GM15510 (cell line): ENCODE measurements around the gene GTPBP2.

Source experiments
- POLR2A ChIP-seq: IDR thresholded peaks from 3 replicates; pipeline ENCODE4 v1.6.1; 2011; ENCODE audit warnings: borderline replicate concordance; ENCODE audit not compliant: insufficient read length; ENCODE audit errors: extremely low read depth

The GTPBP2 gene

DNA sequence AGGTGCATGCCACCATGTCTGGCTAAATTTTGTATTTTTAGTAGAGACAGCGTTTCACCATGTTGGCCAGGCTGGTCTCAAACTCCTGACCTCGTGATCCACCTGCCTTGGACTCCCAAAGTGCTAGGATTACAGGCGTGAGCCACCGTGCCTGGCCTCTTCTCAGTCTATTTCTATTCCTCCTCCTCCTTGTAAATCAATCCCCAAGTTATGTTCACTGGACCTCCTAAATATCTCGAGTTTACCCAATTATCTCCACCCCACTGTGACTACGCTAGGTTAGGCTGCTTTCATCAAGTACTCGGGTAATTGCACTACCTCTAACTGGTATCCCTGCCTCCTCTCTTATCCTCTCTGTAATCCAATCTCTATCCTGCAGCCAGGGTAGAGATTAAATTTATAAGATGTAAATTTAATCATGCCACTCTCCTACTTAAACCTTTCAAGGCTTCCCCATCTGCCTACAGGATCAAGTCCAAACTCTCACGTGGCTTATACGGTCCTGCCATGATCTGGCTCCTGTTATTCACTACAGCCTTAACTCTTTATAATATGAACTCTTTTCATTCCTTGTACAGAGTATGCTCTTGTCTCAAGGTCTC is 5.7 kb upstream of the GTPBP2 start:
- no peak for TF ChIP-seq POLR2A

DNA sequence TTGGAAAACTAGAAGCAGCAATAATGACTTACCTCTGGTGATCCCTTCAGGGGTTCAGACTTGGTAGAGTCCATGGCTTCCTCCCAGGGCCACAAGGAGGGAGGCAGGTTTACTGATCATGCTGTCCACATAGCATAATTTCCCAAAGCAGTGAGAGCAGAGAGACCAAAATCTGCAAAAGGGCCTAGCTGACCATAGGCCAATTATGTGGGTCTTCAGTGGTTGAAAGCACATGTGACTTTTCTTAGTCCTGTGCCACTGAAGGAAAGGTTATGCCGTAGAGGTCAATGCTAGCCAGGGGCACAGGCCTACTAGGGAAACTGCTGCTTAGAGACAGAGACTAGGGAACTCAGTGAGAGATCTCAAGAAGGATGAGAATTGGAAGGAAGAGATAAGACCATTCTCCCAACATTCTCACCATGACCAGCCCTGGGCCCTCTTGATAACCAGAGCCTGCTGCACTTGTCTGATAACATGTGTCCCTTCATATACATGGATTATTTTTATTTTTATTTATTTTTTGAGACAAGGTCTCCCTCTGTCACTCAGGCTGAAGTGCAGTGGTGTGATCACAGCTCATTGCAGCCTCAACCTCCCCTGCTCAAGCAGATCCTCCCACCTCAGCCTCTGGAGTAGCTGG is 2.0 kb upstream of the GTPBP2 start:
- no peak for TF ChIP-seq POLR2A

DNA sequence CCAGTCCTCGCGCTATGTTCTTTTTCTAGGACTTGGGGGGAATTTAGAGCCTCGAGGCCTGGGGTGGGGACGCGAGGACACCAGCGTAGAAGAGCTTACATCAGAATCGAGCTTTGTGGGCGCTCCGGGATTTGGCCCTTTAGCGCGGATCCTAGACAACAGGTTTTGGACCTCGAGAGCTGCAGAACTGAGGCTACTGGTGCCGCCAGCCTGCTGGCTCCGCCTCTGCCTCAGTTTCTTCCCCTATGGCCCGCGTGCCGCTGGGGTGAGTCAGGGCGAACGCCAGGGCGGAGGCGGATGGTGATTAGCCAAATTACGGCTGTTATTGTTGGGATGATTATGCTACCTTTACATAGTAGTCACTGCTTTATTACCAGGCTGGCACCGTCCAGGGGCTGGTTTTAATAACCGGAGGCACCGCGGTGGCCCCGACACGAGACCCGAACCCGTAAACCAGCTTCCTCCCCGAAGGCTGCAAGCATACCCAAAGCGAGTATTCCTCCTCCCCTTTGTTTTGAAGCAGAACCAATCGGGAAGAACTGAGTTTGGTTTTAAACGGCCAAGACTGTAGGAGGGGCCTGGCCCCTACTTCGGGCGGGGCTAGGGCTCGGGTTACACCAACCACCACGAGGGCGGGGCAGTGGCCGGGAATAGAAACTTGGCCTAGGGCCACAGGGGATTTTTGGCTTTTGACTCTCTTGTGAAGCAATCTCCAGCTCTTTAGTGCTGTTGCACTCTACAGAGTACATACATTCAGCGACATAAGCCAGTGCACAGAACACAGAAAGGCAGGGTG is 639 bp upstream of the GTPBP2 start:
- peak; percentile 59 for TF ChIP-seq POLR2A

DNA sequence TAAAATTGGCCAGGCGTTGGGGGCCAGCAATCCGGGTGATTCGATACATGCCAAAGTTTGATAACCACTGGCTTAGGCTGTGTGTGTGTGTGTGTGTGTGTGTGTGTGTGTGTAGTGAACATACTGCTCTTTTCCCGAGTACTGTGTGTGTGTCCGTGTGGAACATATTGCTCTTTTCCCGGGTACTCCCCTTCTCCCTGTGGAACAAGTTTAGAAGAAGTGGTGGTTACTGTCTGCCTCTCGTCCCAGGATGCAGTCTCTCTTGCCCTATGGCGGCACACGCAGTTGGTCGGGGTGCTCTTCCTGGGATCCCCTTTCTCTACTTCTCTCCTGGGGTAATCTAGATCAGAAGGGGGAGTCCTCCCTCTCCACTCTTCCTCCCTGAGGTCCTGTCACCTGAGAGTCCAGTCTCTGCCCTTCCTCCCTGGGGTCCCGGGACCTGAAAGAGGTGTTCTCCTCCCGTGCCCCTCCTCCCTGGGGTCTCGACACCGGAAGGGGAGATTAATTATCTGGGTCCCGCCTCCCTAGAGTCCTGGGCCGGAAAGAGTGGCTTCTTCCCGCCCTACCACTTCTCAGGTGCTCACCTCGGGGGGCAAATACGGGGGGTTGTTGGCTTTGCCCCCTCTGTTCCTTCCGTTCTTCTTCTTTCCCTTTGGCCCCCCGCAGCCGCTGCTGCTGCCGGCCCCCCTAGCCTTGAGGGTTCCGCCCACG is 516 bp downstream of the GTPBP2 start:
- TF ChIP-seq POLR2A = no peak

DNA sequence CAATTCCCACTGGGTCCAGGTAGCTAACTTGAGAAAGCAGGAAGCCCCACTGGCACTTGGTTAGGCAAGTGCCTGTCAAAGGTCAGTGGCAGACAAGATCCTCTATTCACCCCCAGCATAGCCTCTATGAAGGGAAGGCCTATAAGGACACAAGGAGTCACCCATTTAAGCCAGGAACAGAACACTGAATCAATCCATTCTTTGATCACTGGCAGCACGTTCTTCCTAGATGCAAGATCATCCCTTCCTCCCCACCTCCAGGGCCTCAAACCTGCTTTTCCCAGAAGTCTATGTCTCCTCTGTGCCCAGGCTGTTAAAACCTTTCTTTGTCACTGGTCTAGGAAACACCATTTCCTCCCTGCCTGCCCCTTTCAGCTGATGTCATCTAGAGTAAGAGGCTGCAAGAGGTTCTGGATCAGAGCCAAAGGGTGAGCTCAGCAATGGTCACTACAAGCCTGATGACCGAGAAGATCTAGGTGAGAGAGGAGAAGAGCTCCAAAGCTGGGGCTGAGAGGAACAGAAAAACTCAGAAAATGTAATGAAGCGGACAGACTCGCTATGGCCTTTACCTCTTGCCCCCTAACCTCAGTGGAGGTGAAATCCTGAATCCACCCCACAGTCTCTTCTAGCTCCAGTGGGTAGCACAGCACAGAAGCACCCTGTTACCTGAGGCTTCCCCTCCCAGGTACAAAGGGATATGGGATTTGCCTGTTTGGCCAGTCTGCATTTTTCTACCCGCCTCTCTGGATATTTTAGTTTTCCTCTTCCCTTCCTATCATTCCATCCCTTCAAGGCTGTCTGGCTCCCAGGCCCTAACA is 1.8 kb downstream of the GTPBP2 start:
- TF ChIP-seq POLR2A = no peak

DNA sequence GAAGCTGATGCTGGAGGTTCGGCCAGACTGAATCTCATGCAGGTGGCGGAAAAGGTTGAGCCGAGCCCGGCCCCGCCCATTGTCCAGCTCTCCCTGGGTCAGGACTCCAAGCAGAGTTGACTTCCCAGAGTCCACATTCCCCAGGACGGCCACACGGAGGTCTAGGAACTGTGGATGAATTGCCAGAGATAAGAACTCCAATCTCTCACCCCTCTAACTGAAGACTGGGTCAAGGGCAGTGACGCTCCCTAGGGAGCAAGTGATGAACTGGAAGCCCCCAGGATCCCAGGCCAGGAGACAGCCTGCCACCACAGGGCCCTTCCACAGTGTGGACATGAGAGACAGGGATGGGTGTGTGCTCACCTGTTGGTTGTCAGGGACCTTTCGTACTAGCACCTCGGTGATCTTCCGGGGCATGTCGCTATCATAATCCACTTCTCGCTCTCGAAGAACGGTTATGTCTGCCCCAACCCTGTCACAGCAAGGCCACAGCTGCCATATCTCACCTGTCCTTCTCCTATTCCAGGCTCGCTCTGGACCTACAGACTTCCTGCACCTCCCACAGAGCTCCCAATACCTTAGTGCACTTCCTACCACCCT is 3.6 kb downstream of the GTPBP2 start:
- no peak for TF ChIP-seq POLR2A

DNA sequence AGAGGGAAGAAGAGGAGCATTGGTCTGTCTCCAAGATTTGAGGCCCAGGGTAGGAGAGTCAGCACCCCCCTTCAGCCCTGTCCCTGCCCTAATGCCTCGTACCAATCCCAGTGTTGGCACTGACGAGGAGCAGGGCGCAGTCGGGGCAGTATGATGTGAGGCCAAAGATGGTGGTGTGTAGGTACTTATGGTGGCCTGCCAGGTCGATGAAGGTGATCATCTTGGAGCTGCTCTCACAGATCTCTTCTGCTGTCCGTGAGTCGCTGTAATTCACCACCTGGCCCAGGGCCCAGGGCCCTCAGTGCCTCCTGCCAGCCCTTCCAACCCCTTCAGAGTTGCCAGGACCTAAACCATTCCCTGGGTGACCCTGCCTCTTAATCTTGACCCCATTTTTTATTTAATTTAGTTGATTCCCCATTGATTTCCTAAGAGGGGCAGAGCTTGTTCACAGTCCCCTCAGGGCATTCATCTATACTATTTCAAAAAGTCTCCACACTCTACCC is 4.2 kb downstream of the GTPBP2 start:
- peak; percentile 5 for TF ChIP-seq POLR2A

DNA sequence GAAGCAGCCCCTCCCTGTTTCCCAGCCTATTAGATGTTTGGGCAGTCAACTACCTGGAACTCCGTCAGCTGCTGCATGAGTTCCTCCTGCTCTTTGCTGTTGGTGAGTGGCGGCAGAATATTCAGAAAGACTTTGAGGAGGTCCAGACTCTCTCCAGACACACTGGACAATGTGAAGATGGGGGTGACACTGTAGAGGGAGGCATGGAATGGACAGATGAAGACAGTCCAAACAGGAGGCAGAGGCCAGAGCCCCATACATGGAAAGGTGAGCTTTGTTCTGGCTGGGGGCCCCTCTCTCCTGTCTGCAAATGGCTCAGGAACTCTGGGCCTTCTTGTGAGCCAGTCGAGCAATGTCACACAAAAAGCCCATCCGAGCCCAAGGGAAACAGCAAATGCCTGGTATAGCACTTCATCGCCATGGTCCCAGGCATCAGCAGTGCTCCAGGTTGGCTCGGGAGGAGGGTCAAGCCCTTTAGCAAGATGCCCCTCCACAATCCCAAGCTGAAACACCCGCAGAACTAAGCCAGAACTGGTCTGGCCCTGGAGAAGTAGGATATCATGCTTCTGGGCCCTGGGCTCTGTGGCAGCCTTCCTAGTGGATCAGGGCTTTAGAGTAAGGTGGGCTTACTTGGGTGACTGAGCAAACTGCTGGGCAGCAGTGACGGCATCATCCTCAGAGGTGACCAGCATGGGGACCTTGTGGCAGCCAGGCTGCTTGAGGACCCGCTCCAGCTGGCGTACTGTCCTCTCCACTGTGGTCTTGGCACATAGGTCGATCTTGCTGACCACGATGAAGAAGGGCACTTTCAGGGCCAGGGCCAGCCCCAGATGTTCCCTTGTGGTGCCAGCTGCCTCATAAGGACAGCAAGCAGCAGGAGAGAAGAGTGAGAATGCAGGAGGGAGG is 4.9 kb downstream of the GTPBP2 start:
- peak; percentile 8 for TF ChIP-seq POLR2A

DNA sequence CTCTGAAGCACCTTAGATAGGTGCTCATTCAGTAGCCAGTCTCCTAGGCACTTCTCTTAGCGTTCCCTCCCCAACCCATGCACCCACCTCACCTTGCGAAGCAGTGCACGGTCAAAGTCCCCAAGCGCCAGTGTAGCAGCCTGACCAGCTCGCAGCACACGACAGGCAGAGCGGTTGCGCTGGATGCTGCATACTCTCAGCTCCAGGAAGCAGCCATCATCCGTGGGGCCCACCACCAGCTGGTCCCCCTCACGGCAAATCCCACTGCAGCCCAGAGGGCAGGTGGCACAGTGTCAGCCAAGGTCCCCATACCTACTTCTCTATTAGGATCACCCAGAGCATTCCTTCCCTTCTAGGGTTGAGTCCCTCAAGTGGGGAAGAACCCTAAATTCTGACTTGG is 6.5 kb downstream of the GTPBP2 start:
- no peak for TF ChIP-seq POLR2A

DNA sequence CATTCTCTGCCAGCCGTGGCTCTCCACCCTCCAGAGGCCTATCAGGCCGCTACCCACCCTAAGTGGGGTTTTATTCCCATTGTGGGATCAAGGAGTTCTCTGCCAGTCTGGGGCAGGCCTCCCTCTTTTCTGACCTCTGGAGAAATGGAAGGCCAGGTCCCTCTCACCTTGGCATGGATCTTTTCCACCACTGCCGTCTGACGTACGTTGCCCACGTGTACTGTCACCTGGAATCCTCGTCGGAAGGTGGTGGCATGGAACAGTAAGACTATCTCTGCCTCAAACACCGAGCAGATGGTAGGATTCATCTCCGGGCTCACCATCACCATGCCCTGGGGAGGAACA is 7.3 kb downstream of the GTPBP2 start:
- no peak for TF ChIP-seq POLR2A

DNA sequence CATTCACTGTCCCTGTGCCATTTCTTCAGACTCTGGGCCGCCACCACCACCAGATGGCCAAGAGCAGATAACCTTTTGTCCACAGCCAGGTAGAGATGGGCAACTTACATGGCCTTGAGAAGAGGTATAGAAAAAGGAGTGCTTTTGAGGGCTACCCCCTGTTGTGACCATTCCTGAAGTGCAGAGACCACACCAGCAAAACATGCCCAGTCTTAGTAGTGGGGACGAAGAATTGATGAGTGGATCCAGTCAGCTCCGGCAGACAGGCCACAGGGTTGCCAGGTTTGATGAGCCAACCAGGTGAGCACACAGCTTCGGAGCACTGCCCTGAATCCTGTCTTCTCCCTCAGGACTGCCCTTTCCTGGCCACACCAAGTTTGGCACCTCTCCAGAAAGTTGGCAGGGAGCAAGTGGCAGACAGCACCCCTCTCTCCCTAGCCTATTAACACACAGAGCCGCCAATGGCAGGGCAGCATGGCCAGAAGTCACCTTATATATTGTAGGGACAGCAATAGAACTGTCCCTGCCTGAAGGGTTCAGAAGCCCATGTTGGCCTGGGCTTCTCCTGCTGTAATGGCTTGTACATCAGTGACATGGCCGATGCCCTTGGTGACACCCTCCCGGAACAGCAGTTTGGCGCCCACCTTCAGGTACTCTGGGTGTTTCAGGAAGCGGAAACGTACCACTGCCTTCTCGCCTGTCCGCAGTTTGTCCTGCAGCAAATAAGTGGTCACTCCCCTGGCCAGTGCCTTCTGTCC is 7.8 kb downstream of the GTPBP2 start:
- no peak for TF ChIP-seq POLR2A

DNA sequence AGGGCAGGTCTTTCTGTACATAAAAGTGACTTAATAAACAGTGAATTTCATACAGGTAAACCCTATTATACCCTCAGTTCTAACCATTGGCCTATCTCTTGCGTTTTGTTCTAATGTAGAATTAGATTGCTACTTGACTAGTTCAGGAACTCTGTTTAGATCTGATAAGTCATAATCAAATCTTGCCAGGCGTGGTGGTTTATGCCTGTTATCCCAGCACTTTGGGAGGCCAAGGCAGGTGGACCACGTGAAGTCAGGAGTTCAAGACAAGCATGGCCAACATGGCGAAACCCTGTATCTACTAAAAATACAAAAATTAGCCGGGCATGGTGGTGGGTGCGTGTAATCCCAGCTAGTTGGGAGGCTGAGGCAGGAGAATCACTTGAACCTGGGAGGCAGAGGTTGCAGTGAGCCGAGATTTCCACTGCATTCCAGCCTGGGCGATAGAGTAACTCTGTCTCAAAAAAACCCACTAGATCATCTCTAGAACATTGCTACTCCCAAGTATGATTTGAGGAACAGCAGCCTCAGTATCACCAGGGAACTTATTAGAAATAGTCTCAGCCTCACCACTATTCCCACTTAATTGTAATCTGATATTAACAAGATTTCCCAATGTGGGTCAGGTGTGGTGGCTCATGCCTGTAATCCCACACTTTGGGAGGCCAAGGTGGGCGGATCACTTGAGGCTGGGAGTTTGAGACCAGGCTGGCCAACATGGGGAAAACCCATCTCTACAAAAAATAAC is 12.2 kb downstream of the GTPBP2 start:
- no peak for TF ChIP-seq POLR2A
